Right cardiac atrium (tissue), 5 donors: ENCODE results near the gene BCO1. TPM values are rescaled to one million over a fixed set of nuclear protein-coding genes. Genes with fewer than 3 reads are reported as not detected.
A peak's percentile ranks its signal among the peaks of the same experiment; 100 is the strongest.

ENCODE experiments used
- ATAC-seq, 2 donors: fragments of 200-7000 bp; cut with Tn5 transposase; one replicate each; pipeline versions ENCODE4 v1.8.0 to v1.9.1; 2020; ENCODE audit warnings: moderate library complexity in 2 of 2, mild to moderate bottlenecking in 1 of 2
- DNase-seq, 3 donors: peaks; one replicate each; pipeline ENCODE4 v3.0.0-alpha.2; 2020
- H3K27ac ChIP-seq: one replicate; pipeline ENCODE4 v1.5.1; 2013; ENCODE audit warnings: mild to moderate bottlenecking, low read length, control low read depth, moderate library complexity
- H3K27me3 ChIP-seq: one replicate; pipeline ENCODE4 v1.6.1; 2013; ENCODE audit not compliant: control insufficient read depth, insufficient read depth
- H3K4me1 ChIP-seq: one replicate; pipeline ENCODE4 v1.6.1; 2013; ENCODE audit warnings: low read length; ENCODE audit not compliant: control insufficient read depth, insufficient read depth
- H3K4me3 ChIP-seq: one replicate; pipeline ENCODE4 v1.5.1; 2013; ENCODE audit warnings: low read length, control low read depth
- H3K9me3 ChIP-seq: one replicate; pipeline ENCODE4 v1.6.1; 2013; ENCODE audit warnings: low read length; ENCODE audit not compliant: control insufficient read depth
- whole genome bisulfite sequencing: extraction: QIAGEN DNeasy Blood & Tissue Kit; methylation state at CpG from one replicate; pipeline ENCODE4 v1.1.7; 2013; 5-methylcytosine and 5-hydroxymethylcytosine counted together
- intact Hi-C, 4 donors: fragments of 100-400 bp; cut with DNase I; formaldehyde crosslinking; loops; one replicate each; pipeline versions ENCODE4 v1.11.0 to v1.14.0; 2022 to 2023
- long read RNA-seq, 4 donors: library from polyadenylated mRNA; unstranded; transcript quantifications; one replicate each; pipeline ENCODE4 v2.0.0, GENCODE V29; 2020 to 2021
- polyA plus RNA-seq: library from polyadenylated mRNA; stranded (reverse); fragments of 200-250 nt; gene quantifications from one replicate; pipeline ENCODE4 v1.2.3, GENCODE V29; 2013
- total RNA-seq, 4 donors: library from RNA; stranded (reverse); fragmentation: NEBNext Ultra II Directional; extraction: Animal tissue kit (Norgen Biotek cat#: 25700); gene quantifications; one replicate each; pipeline ENCODE4 v1.2.1, GENCODE V29; 2021
- donor health status: healthy with polysubstance abuse.
- donor health status: DM: no; HTN: yes; CAD: no.
- donor health status: DM: no; HTN: no; CAD: no.
- donor health status: DM: no; HTN: yes; CAD: no; lungs with severe emphysema.
- donor health status: DM: yes; HTN: yes; CAD: no.

The BCO1 gene, protein sequence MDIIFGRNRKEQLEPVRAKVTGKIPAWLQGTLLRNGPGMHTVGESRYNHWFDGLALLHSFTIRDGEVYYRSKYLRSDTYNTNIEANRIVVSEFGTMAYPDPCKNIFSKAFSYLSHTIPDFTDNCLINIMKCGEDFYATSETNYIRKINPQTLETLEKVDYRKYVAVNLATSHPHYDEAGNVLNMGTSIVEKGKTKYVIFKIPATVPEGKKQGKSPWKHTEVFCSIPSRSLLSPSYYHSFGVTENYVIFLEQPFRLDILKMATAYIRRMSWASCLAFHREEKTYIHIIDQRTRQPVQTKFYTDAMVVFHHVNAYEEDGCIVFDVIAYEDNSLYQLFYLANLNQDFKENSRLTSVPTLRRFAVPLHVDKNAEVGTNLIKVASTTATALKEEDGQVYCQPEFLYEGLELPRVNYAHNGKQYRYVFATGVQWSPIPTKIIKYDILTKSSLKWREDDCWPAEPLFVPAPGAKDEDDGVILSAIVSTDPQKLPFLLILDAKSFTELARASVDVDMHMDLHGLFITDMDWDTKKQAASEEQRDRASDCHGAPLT
- not detected for total RNA-seq
- polyA plus RNA-seq: not detected
- long read RNA-seq, donor 1: 0 reads
- long read RNA-seq, donor 2: 0 reads
- long read RNA-seq, donor 3: 0 reads
- long read RNA-seq, donor 4: 0 reads

DNA sequence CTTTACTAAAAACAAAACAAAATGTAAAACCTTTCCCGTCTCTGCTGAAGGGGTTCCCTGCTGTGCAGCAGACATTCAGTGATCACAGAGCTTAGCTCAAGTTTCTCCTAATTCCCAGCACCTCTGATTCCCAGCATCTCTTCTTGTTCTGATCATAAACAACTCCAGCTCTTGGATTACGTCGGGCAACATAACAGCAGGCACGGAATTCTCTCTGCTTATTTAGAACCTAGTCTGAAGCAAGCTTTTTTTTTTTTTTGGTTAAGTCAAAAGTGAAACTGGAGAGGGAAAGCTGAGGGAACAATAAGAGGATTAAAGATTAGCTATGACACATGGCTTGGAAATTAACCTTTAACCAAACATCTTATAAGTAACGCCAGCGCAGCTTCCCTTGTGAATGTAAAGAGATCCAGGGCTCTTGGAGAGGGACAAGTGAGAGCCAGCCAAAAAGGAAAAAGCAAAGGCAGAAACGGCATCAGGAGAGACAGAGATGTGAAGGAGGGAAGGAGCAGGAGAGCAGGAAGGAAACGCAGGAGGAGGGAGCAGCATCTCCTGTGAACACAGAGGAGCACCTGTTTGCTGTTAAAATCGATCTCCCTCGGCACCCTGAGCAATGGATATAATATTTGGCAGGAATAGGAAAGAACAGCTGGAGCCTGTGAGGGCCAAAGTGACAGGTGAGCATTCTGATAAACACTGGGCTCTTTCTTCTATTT lies at the start of gene BCO1:
TSS of gene BCO1 (plus strand) at position 394 of the 716 bp plus-strand sequence. CDS start at position 614, 220 bp downstream.
- DNase-seq (no peak), ATAC-seq (peak; percentile 23 to 25)
- peak within 1 kb of the TSS; percentile 42 for H3K27ac ChIP-seq
- H3K27me3 ChIP-seq: no peaks in the 10 kb centered on the region
- H3K4me3 ChIP-seq: peak within 1 kb of the TSS; percentile 2
- no peaks in the 10 kb centered on the region for H3K9me3 ChIP-seq
- WGBS: 15% methylated on average over 10 of the region's 10 CpGs
- intact Hi-C loops: no loop called here
- no peaks in the 10 kb centered on the region for H3K4me1 ChIP-seq

DNA sequence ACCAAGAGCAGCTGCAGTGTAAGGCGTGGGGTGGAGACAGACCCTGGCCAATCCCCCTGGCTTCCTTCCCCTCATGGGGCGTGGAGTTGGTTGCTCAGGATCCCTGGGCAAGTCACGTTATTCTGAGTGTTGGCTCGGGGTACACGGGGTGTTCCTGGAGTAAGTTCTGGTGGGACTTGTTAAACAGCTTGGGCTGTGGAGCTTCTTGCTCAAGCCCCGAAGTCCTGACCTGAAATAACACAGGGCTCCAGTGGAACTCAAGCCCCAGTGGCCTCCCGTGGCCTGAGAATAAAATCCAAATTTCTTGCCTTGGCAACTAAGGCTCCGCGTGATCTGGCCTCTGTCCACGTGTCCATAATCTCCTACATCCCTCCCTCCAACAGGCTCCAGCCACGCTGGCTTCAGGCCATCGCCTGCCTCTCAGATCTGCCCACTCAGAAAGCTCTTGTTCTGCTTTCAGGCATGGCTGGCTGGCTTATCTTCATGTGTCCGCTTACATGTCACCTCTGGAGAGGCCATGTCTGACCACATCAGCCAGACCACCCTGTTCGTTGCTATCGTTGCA lies 49.3 kb upstream of the BCO1 start:
- DNase-seq: peak; percentile 89 to 97 (median 96)
- Histone ChIP-seq H3K27me3 (no peaks in the 10 kb centered on the region), H3K9me3 (no peaks in the 10 kb centered on the region), H3K4me3 (no peak overlapping the region), H3K4me1 (peaks cover 3% of the 10 kb centered on the region), H3K27ac (peak overlapping the region; percentile 14)
- peak; percentile 90 to 95 for ATAC-seq
- WGBS: 26% methylated on average over 15 of the region's 15 CpGs
- intact Hi-C loops: no loop called here

DNA sequence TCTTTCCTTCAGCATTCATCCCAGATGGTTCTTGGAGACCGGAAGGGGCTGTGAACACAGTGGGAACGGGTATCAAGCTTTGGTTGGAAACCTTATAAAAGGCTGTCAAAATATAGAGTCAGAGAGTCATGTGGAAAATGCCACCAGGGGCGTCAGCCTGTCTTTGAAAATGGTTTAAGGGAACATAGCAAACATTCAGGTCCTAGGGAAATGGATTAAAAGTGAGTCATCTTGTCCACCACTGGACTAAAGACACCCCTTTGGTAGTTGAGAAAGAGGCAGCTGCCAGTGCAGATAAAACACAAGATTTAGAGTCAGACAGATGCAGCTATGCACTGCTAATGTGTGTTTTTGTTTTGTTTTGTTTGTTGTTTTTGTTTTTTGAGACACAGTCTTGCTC lies 47.8 kb upstream of the BCO1 start:
- Histone ChIP-seq H3K9me3 (no peaks in the 10 kb centered on the region), H3K4me1 (peaks cover 3% of the 10 kb centered on the region), H3K27me3 (no peaks in the 10 kb centered on the region), H3K27ac (no peak overlapping the region), H3K4me3 (no peak overlapping the region)
- 46% methylated on average over 3 of the region's 3 CpGs for WGBS
- ATAC-seq (no peak), DNase-seq (no peak)
- intact Hi-C loops: no loop called here

DNA sequence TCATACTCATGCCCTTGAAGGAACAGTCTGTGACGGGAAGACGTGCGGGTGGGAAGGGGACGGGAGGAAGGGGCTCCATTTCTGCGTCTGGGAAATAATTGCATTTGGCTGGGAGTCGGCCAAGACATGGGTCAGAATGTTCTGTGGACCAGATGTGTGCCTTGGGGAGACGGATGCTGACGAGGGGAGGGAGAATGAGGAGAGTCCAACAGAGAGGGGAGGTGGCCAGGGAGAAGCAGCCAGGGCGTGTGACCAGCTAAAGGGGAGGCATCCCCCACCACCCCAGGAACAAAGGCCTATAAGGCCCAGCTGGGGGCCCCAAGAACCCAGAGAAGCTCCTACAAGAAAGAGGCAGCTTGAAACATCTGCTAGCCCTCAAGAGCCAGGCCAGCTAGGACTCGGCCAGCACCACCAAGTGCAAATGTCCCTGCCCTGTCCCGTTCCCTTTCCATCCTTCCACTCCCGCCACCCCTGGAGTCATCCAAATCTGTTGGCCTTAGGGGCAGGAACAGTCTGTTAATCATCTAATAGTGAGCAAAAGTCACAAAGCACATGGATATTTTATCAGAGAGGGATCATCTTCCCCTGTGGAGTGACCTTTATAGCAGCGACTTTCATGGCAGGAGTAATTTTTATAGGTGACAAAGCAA lies 42.5 kb upstream of the BCO1 start:
- Histone ChIP-seq H3K27ac (no peak overlapping the region), H3K27me3 (no peaks in the 10 kb centered on the region), H3K9me3 (no peaks in the 10 kb centered on the region), H3K4me3 (no peak overlapping the region), H3K4me1 (no peaks in the 10 kb centered on the region)
- WGBS: 69% methylated on average over 13 of the region's 13 CpGs
- intact Hi-C loops: no loop called here
- ATAC-seq (no peak), DNase-seq (no peak)

DNA sequence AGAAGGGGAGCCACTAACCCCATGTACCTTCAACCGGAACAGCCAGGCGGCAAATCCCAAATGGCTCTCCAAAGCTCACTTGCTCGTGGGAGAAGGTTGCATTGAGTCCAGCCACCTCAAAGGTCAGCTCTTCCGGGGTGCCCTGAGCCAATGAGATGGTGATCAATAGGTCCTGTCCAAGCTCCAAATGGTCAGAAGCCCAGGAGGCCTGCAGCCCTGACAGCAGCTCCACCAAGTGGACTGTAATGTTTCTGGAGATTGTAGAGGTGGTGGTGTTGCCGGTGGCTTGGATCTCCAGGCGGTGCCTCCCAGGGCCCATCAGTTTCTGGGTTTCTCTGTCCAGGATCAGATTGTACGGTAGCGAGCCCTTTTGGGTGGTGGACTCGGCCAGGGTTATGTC lies 39.9 kb upstream of the BCO1 start:
- H3K4me1 ChIP-seq: no peaks in the 10 kb centered on the region
- ATAC-seq (peak in 1 of 2 donors; percentile 42), DNase-seq (no peak)
- intact Hi-C loops: no loop called here
- H3K27me3 ChIP-seq: no peaks in the 10 kb centered on the region
- no peak overlapping the region for H3K27ac ChIP-seq
- no peaks in the 10 kb centered on the region for H3K9me3 ChIP-seq
- H3K4me3 ChIP-seq: no peak overlapping the region
- WGBS: 67% methylated on average over 9 of the region's 9 CpGs

DNA sequence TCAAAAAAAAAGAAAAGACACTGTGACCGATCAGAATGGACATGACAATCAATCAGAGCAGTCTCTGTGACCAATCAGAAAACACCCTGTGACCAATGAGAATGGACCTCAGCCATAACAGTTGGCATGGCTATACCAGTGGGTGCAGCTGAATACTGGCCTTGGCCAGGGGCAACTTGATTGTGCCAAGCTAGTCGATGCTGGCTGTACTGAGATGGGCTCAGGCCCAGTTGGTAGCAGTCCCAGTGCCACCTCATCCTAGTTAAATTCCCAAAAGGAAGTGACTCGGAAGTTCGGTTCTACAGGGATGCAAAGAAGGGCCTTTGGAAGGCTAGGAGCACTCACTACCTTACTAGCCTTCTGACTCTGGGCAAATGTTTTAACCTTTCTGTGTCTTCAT lies 37.2 kb upstream of the BCO1 start:
- WGBS: 62% methylated on average over 4 of the region's 4 CpGs
- Histone ChIP-seq H3K27ac (no peak overlapping the region), H3K4me3 (no peak overlapping the region), H3K4me1 (no peaks in the 10 kb centered on the region), H3K27me3 (no peaks in the 10 kb centered on the region), H3K9me3 (no peaks in the 10 kb centered on the region)
- ATAC-seq: no peak
- no peak for DNase-seq
- intact Hi-C loops: loop anchor here in 1 of 4 donors (10.0 kb wide), 1 partner anchor 534 kb away; no protein-coding TSS in a partner anchor

DNA sequence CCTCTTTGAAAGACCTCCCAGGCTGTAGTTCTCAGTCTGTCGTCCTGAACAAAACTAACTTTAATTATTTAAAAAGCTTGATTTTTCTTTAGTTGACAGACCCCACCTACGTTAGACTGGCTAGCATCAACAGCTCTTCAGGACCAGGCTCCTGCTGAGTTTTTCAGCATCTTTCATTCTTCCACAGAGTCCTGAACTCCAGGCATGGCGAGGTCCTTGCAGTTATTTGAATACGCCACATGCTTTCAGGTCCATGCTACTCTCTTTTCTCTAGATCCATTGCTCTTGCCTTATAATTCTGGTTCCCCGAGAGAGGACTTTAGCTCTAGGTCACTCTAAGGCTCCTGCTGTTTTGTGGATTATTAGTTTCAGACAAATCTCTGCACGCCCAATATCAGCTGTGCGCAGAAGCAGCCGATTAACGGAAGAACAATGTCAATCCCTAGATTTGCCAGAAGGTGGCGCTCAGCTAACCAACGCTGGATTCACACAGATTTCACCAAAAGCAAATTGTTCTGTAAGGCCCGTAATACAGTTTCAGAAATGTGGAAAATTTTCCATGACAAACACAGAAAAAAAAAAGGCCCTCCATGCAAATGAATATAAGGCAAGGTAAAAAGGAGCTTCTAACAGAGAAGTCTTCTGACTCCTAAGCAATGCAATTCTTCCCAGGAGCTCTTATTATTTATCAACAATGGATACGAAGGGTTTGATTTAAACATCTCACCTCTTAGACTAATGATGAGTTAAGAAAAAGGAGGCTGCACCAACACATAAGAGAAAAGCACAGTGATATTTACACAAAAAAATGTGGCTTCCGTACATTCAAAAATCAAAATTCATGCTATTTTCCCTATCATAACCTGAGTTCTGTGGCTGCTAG lies 33.5 kb upstream of the BCO1 start:
- H3K4me3 ChIP-seq: no peak overlapping the region
- no peak overlapping the region for H3K27ac ChIP-seq
- DNase-seq (no peak), ATAC-seq (peak; percentile 50 to 66)
- H3K27me3 ChIP-seq: no peaks in the 10 kb centered on the region
- 28% methylated on average over 14 of the region's 14 CpGs for WGBS
- intact Hi-C loops: loop anchor here in 1 of 4 donors (10.0 kb wide), 1 partner anchor 530 kb away; no protein-coding TSS in a partner anchor
- H3K9me3 ChIP-seq: no peaks in the 10 kb centered on the region
- no peaks in the 10 kb centered on the region for H3K4me1 ChIP-seq

DNA sequence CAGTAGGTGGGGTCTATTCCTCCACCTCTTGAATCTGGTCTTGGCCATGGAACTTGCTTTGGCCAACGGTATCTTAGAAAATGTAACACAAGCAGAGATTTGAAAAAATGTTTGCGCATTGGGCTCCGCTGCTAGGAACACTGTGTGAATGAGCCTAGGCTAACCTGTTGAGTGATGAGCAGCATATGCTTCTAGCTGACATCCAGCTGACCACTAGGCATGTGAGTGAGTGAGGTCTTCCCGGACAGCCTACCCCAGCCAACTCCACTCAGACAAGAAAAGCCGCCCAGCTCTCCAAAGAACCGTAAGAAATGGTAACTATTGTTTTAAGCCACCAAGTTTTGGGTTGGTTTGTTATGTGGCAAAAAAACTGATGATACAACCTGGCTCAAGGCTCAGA lies 31.4 kb upstream of the BCO1 start:
- Histone ChIP-seq H3K9me3 (no peaks in the 10 kb centered on the region), H3K4me1 (no peaks in the 10 kb centered on the region), H3K4me3 (no peak overlapping the region), H3K27ac (no peak overlapping the region), H3K27me3 (no peaks in the 10 kb centered on the region)
- intact Hi-C loops: loop anchor here in 1 of 4 donors (10.0 kb wide), 1 partner anchor 528 kb away; no protein-coding TSS in a partner anchor
- ATAC-seq (no peak), DNase-seq (no peak)
- 40% methylated on average over 6 of the region's 6 CpGs for WGBS

DNA sequence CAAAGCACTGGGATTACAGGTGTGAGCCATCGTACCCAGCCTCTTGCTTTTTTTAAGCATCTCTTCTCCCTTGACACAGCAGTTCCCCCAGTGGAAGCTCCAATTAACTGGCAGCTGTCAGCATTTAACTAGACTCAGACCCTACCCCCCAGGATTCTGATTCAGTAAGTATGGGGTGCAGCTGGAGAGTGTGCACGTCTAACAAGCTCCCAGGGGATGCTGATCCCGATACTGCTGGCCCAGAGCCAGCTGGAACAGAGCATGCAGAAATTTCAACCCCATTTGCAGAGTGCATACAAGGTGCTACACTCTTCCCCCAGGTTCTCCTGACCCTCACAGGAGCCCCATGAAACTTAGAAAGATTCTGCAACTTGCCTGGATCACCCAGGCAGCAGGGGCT lies 27.7 kb upstream of the BCO1 start:
- WGBS: 31% methylated on average over 3 of the region's 3 CpGs
- ATAC-seq: no peak
- H3K27ac ChIP-seq: no peak overlapping the region
- no peaks in the 10 kb centered on the region for H3K27me3 ChIP-seq
- DNase-seq: no peak
- no peaks in the 10 kb centered on the region for H3K4me1 ChIP-seq
- H3K9me3 ChIP-seq: no peaks in the 10 kb centered on the region
- H3K4me3 ChIP-seq: no peak overlapping the region
- intact Hi-C loops: no loop called here
